Gastrocnemius medialis (tissue), 4 donors: ENCODE measurements around the gene C1QTNF7. TPM values are rescaled to one million over a fixed set of nuclear protein-coding genes. Genes with fewer than 3 reads are reported as not detected.

Source experiments
- ATAC-seq, 2 donors: fragments of 150-250 bp; one replicate each; pipeline ENCODE4 v1.9.1; 2016
- DNase-seq, 2 donors: peaks; one replicate each; pipeline ENCODE4 v3.0.0-alpha.2; 2019
- H3K27ac ChIP-seq, 4 donors: fragments of 200-600 bp; sonication (generic); 1 replicate in 1 of 4; 2 replicates in 3 of 4; pipeline ENCODE4 v1.5.1; 2016 to 2018; ENCODE audit warnings: mild to moderate bottlenecking in 2 of 4, moderate library complexity in 1 of 4
- H3K27me3 ChIP-seq, 3 donors: fragments of 200-600 bp; sonication (generic) in 2 of 3; 1 replicate in 1 of 3; 2 replicates in 2 of 3; pipeline versions ENCODE4 v1.5.1 to v1.6.0; 2016 to 2019; ENCODE audit warnings: mild to moderate bottlenecking in 1 of 3, moderate library complexity in 1 of 3
- H3K36me3 ChIP-seq, 2 donors: fragments of 200-600 bp; sonication (generic) in 1 of 2; one replicate each; pipeline ENCODE4 v1.5.1; 2017 to 2018
- H3K4me1 ChIP-seq, 2 donors: fragments of 200-600 bp; sonication (generic) in 1 of 2; one replicate each; pipeline ENCODE4 v1.5.1; 2016 to 2017; ENCODE audit warnings: mild to moderate bottlenecking in 2 of 2
- H3K4me3 ChIP-seq, 4 donors: fragments of 200-600 bp; sonication (generic) in 3 of 4; 1 replicate in 1 of 4; 2 replicates in 3 of 4; pipeline ENCODE4 v1.5.1; 2016 to 2019; ENCODE audit warnings: mild to moderate bottlenecking in 2 of 4
- H3K9me3 ChIP-seq, 3 donors: fragments of 200-600 bp; sonication (generic) in 2 of 3; 1 replicate in 1 of 3; 2 replicates in 2 of 3; pipeline ENCODE4 v1.5.1; 2016 to 2019
- POLR2A ChIP-seq, 2 donors: fragments of 450-650 bp; IDR thresholded peaks; one replicate each; pipeline ENCODE4 v1.6.1; 2017; ENCODE audit warnings: antibody characterized with exemption in 2 of 2, mild to moderate bottlenecking in 2 of 2, moderate library complexity in 2 of 2
- in situ Hi-C, 4 donors: fragments of 200-750 bp; cut with MboI; loops; one replicate each; pipeline versions ENCODE4 v1.15.0 to v1.8.0; 2017; ENCODE audit warnings: low sequenced_read_pairs in 4 of 4
- intact Hi-C: fragments of 100-400 bp; cut with DNase I; formaldehyde crosslinking; loops from one replicate; pipeline ENCODE4 v1.15.1; 2023; ENCODE audit warnings: low total_unique reads
- total RNA-seq, 4 donors: library from RNA; depleted of rRNA; stranded (reverse); fragments of >200 nt; gene quantifications; one replicate each; pipeline versions ENCODE4 v1.1.0 to v1.2.3, GENCODE V29; 2016
- TF ChIP-seq, protein P1 (sequence below), 5 experiments: fragments of 450-650 bp in 3 of 5; fragments of 200-600 bp in 2 of 5; sonication (generic) in 2 of 5; IDR thresholded peaks in 4 of 5; conservative IDR thresholded peaks in 1 of 5; 1 replicate in 4 of 5; 2 replicates in 1 of 5; pipeline ENCODE4 v1.5.1; 2016 to 2019; ENCODE audit warnings: antibody characterized with exemption in 5 of 5, mild to moderate bottlenecking in 3 of 5, moderate library complexity in 3 of 5

Gene C1QTNF7
- total RNA-seq, 4 donors from 2014 or later, result 0.29 to 11.6 (median 0.72) TPM

- Histone ChIP-seq H3K27me3 (no peaks in the 10 kb centered on the region), H3K36me3 (no peaks in the 10 kb centered on the region), H3K9me3 (no peaks in the 10 kb centered on the region), H3K27ac (no peak overlapping the region), H3K4me1 (no peaks in the 10 kb centered on the region), H3K4me3 (no peak overlapping the region)
- intact Hi-C loops, result no loop called here
- TF ChIP-seq, protein P1, sequence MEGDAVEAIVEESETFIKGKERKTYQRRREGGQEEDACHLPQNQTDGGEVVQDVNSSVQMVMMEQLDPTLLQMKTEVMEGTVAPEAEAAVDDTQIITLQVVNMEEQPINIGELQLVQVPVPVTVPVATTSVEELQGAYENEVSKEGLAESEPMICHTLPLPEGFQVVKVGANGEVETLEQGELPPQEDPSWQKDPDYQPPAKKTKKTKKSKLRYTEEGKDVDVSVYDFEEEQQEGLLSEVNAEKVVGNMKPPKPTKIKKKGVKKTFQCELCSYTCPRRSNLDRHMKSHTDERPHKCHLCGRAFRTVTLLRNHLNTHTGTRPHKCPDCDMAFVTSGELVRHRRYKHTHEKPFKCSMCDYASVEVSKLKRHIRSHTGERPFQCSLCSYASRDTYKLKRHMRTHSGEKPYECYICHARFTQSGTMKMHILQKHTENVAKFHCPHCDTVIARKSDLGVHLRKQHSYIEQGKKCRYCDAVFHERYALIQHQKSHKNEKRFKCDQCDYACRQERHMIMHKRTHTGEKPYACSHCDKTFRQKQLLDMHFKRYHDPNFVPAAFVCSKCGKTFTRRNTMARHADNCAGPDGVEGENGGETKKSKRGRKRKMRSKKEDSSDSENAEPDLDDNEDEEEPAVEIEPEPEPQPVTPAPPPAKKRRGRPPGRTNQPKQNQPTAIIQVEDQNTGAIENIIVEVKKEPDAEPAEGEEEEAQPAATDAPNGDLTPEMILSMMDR (IDR thresholded peaks at IDR 0.05 in 4 of 5, conservative IDR thresholded peaks at IDR 0.05 in 1 of 5), result no peak
- TF ChIP-seq POLR2A (IDR thresholded peaks at IDR 0.05), result no peak
- DNase-seq (no peak), ATAC-seq (peak; percentile 51 to 77)
- in situ Hi-C loops, result no loop called here
These were observed 7.2 kb upstream of the C1QTNF7 start for GRCh38 chr4:15420642-15421041.

DNA sequence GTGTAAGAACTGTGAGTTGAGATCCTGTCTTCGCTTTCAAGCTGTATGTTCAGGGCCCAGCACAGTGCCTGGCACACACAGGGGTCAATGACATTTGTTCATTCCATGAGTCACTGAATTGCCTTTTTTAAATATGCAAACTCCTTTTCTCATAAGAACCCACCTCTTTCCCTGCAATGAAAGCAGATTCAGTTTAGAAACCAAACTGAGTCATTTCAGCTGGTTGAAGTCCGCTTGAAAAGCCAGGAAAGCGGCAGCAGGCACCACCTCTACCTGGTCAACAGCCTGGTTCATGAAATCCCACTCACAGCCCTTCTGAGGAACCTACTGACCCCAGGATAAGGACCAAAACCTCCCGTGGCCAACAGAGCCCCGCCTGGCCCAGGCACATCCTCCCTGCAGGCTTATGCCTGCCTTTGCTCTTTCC lies 4.5 kb upstream of the C1QTNF7 start:
- in situ Hi-C loops, result no loop called here
- no peak overlapping the region for H3K27ac ChIP-seq
- TF ChIP-seq POLR2A (IDR thresholded peaks at IDR 0.05), result no peak
- TF ChIP-seq, protein P1 (IDR thresholded peaks at IDR 0.05 in 4 of 5, conservative IDR thresholded peaks at IDR 0.05 in 1 of 5), result no peak

GRCh38 chr4:15425520-15425919 lies 2.3 kb upstream of the C1QTNF7 start:
- Histone ChIP-seq H3K27me3 (no peaks in the 10 kb centered on the region), H3K27ac (no peak overlapping the region), H3K4me3 (no peak overlapping the region), H3K9me3 (no peaks in the 10 kb centered on the region), H3K36me3 (no peaks in the 10 kb centered on the region), H3K4me1 (no peaks in the 10 kb centered on the region)
- in situ Hi-C loops (no loop called here), intact Hi-C loops (no loop called here)
- ATAC-seq, result no peak
- no peak for DNase-seq
- TF ChIP-seq POLR2A (IDR thresholded peaks at IDR 0.05), result no peak
- TF ChIP-seq, protein P1 (IDR thresholded peaks at IDR 0.05 in 4 of 5, conservative IDR thresholded peaks at IDR 0.05 in 1 of 5), result no peak

More for the DNA sequence above, 4.5 kb upstream of the C1QTNF7 start:
- H3K27me3 ChIP-seq, result no peaks in the 10 kb centered on the region
- ATAC-seq (no peak), DNase-seq (no peak)
- no peaks in the 10 kb centered on the region for H3K9me3 ChIP-seq
- intact Hi-C loops, result no loop called here
- no peaks in the 10 kb centered on the region for H3K4me1 ChIP-seq
- no peaks in the 10 kb centered on the region for H3K36me3 ChIP-seq
- H3K4me3 ChIP-seq, result no peak overlapping the region

DNA sequence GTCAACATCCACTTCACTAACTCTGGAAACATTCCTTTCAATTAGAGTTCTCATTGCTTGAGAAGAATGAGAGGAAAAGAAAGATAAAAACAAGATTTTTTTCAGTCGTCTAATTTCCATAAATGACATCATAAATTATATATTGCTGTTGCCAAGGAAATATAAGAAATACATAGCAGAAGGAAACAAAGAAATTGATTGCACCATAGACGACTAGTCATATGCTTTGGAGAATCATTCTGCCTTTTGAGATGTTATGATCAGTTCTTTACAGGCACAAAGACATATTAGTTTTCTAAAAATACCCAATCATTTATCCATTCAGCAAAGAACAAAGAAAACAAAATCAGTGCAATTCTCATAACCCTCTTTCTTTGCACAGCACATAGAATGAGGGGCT lies 672 bp upstream of the C1QTNF7 start:
- H3K4me1 ChIP-seq, result no peaks in the 10 kb centered on the region
- no peak for ATAC-seq
- no peak for TF ChIP-seq POLR2A (IDR thresholded peaks at IDR 0.05)
- TF ChIP-seq, protein P1 (IDR thresholded peaks at IDR 0.05 in 4 of 5, conservative IDR thresholded peaks at IDR 0.05 in 1 of 5), result no peak
- H3K36me3 ChIP-seq, result no peaks in the 10 kb centered on the region
- no peak overlapping the region for H3K4me3 ChIP-seq
- peak overlapping the region in 3 of 4 donors; percentile 15 to 44 (median 40) for H3K27ac ChIP-seq
- no peaks in the 10 kb centered on the region for H3K27me3 ChIP-seq
- intact Hi-C loops, result no loop called here
- H3K9me3 ChIP-seq, result no peaks in the 10 kb centered on the region
- in situ Hi-C loops, result no loop called here
- DNase-seq, result no peak

DNA sequence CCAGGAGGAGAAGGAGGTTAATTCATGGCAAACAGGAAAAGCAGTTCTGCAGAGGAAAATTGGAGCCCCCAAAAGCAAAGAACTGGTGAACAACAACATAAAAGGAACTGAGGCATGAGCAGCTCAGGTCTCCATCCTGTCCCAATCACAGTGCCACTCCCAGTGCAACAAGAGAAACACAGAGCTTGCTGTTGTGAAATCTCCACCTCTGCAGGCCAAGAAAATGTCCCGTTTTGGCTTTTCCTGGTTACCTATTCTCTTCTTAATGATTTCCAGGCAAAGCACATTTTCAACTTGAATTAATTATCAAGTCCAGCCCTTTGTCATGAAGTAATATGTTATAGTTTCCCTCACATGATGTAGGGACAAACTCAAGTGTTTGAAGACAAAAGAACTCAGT lies 778 bp downstream of the C1QTNF7 start:
- peak in 1 of 2 donors; percentile 51 for DNase-seq
- in situ Hi-C loops (no loop called here), intact Hi-C loops (no loop called here)
- no peak overlapping the region for H3K4me3 ChIP-seq
- peak in 1 of 2 donors; percentile 65 for ATAC-seq
- H3K4me1 ChIP-seq, result no peaks in the 10 kb centered on the region
- peak overlapping the region in 3 of 4 donors; percentile 15 to 40 (median 17) for H3K27ac ChIP-seq
- no peaks in the 10 kb centered on the region for H3K9me3 ChIP-seq
- no peaks in the 10 kb centered on the region for H3K27me3 ChIP-seq
- TF ChIP-seq, protein P1 (IDR thresholded peaks at IDR 0.05 in 4 of 5, conservative IDR thresholded peaks at IDR 0.05 in 1 of 5), result no peak
- TF ChIP-seq POLR2A (IDR thresholded peaks at IDR 0.05), result no peak
- no peaks in the 10 kb centered on the region for H3K36me3 ChIP-seq
